Ishikawa (cell line): ENCODE data around the gene KLK11.

ENCODE experiments used
- CEBPB ChIP-seq: IDR thresholded peaks from 2 replicates; pipeline ENCODE4 v1.6.1; 2012
- CREB1 ChIP-seq: IDR thresholded peaks from 2 replicates; pipeline ENCODE4 v1.6.1; 2012; ENCODE audit warnings: low read depth
- EGR1 ChIP-seq: IDR thresholded peaks from 2 replicates; pipeline ENCODE4 v1.6.1; 2012
- EP300 ChIP-seq: IDR thresholded peaks from 2 replicates; pipeline ENCODE4 v1.6.1; 2012; ENCODE audit warnings: borderline replicate concordance
- FOXM1 ChIP-seq: IDR thresholded peaks from 2 replicates; pipeline ENCODE4 v1.6.1; 2012; ENCODE audit warnings: low read depth, borderline replicate concordance
- NFIC ChIP-seq: IDR thresholded peaks from 2 replicates; pipeline ENCODE4 v1.6.1; 2012
- RAD21 ChIP-seq: IDR thresholded peaks from 2 replicates; pipeline ENCODE4 v1.6.1; 2012; ENCODE audit warnings: low read depth
- TAF1 ChIP-seq: IDR thresholded peaks from 2 replicates; pipeline ENCODE4 v1.6.1; 2012; ENCODE audit warnings: low read depth, mild to moderate bottlenecking
- TCF12 ChIP-seq: IDR thresholded peaks from 2 replicates; pipeline ENCODE4 v1.6.1; 2012; ENCODE audit warnings: low read depth
- TEAD4 ChIP-seq: IDR thresholded peaks from 2 replicates; pipeline ENCODE4 v1.6.1; 2012
- YY1 ChIP-seq: IDR thresholded peaks from 2 replicates; pipeline ENCODE4 v1.6.1; 2012; ENCODE audit warnings: low read depth
- ZBTB7A ChIP-seq: IDR thresholded peaks from 2 replicates; pipeline ENCODE4 v1.6.1; 2012; ENCODE audit warnings: low read depth
- TF ChIP-seq, protein P1 (sequence below): IDR thresholded peaks from 2 replicates; pipeline ENCODE4 v1.6.1; 2012
- TF ChIP-seq, protein P2 (sequence below): IDR thresholded peaks from 2 replicates; pipeline ENCODE4 v1.6.1; 2012
- TF ChIP-seq, protein P3 (sequence below): IDR thresholded peaks from 2 replicates; pipeline ENCODE4 v1.6.1; 2012; ENCODE audit warnings: low read depth, mild to moderate bottlenecking

KLK11 gene

DNA sequence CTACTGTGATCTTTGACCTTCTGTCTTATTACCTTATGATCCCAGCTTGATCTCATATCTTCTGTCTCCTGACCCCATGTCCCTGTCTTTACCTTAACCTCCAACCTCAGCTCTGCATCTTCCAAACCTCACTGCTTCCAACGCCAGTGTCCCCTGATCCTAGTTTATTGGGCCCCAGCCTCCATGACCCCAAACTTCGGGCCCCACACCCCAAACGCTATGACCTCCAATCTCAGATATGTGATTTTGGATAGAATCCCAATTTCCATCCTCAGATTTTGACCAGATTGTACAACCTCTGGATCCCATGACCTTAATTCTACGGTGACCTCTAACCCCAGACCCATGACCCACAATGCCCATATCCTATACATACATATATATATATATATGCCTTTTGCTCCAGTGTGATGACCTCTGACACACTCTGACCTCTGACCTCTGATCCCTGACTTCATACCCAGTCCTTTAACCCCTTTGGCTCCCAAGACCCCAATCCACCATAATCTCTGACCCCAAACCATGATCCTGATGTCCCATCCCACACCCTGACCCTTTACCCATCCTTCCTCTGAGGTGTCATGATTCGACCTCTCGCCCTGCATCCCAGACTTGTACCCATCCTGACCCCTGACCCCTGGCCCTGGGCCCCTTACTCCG is 4.9 kb upstream of the KLK11 start:
- TF ChIP-seq CEBPB (no peak), EGR1 (no peak), TCF12 (no peak), YY1 (no peak), TAF1 (no peak), CREB1 (no peak), RAD21 (no peak), ZBTB7A (no peak), NFIC (no peak), EP300 (no peak), FOXM1 (no peak)
- TF ChIP-seq, protein P1, sequence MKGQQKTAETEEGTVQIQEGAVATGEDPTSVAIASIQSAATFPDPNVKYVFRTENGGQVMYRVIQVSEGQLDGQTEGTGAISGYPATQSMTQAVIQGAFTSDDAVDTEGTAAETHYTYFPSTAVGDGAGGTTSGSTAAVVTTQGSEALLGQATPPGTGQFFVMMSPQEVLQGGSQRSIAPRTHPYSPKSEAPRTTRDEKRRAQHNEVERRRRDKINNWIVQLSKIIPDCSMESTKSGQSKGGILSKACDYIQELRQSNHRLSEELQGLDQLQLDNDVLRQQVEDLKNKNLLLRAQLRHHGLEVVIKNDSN = no peak

DNA sequence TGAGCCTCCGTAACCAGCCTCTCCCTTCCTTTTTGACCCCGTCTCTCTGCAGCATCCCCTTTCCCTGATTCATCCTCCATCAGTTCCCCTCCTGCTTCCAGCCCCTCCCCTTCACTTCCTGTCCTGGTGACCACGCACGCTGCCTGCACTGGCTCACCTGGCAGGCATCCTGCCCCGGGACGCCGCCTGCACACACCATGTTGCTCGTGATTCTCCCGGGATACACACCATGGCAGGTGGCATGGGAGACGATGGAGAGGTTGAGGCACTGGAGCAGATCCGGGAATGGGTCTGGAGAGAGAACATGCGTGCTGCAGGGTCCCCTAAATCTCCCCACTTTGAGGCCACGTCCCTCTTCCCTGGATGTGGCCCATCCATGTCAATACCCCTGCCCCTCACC is 4.2 kb upstream of the KLK11 start:
- TF ChIP-seq CEBPB = no peak
- no peak for TF ChIP-seq ZBTB7A
- no peak for TF ChIP-seq CREB1
- no peak for TF ChIP-seq RAD21
- TF ChIP-seq, protein P1 = no peak
- TF ChIP-seq FOXM1 = no peak
- TF ChIP-seq, protein P2, sequence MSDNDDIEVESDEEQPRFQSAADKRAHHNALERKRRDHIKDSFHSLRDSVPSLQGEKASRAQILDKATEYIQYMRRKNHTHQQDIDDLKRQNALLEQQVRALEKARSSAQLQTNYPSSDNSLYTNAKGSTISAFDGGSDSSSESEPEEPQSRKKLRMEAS = no peak
- TF ChIP-seq TAF1 = no peak
- TF ChIP-seq YY1 = no peak
- no peak for TF ChIP-seq TEAD4
- TF ChIP-seq EGR1 = no peak
- no peak for TF ChIP-seq TCF12
- TF ChIP-seq EP300 = no peak
- TF ChIP-seq NFIC = no peak
- TF ChIP-seq, protein P3, sequence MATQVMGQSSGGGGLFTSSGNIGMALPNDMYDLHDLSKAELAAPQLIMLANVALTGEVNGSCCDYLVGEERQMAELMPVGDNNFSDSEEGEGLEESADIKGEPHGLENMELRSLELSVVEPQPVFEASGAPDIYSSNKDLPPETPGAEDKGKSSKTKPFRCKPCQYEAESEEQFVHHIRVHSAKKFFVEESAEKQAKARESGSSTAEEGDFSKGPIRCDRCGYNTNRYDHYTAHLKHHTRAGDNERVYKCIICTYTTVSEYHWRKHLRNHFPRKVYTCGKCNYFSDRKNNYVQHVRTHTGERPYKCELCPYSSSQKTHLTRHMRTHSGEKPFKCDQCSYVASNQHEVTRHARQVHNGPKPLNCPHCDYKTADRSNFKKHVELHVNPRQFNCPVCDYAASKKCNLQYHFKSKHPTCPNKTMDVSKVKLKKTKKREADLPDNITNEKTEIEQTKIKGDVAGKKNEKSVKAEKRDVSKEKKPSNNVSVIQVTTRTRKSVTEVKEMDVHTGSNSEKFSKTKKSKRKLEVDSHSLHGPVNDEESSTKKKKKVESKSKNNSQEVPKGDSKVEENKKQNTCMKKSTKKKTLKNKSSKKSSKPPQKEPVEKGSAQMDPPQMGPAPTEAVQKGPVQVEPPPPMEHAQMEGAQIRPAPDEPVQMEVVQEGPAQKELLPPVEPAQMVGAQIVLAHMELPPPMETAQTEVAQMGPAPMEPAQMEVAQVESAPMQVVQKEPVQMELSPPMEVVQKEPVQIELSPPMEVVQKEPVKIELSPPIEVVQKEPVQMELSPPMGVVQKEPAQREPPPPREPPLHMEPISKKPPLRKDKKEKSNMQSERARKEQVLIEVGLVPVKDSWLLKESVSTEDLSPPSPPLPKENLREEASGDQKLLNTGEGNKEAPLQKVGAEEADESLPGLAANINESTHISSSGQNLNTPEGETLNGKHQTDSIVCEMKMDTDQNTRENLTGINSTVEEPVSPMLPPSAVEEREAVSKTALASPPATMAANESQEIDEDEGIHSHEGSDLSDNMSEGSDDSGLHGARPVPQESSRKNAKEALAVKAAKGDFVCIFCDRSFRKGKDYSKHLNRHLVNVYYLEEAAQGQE = no peak

DNA sequence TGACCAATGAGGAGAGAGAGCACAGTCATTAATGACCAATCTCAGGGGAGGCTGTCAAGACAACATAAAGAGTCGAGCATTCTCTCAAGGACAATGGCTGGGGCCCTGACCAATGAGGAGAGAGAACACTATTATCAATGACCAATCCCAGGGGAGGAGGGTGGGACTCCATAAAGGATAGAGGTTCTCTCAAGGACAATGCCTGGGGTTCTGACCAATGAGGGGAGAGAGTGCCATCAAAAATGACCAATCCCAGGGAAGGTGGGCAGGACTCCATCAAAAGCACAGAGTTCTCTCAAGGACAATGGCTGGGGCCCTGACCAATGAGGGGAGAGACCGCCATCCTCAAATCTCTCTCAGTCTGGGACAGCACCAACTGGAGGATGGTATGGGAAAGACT is 3.3 kb upstream of the KLK11 start:
- TF ChIP-seq EGR1 = no peak
- no peak for TF ChIP-seq TAF1
- TF ChIP-seq YY1 = no peak
- TF ChIP-seq CREB1 = no peak
- TF ChIP-seq, protein P1 = no peak
- TF ChIP-seq NFIC = no peak
- TF ChIP-seq, protein P3 = no peak
- TF ChIP-seq RAD21 = no peak
- no peak for TF ChIP-seq ZBTB7A
- no peak for TF ChIP-seq CEBPB
- TF ChIP-seq TEAD4 = no peak
- no peak for TF ChIP-seq TCF12

DNA sequence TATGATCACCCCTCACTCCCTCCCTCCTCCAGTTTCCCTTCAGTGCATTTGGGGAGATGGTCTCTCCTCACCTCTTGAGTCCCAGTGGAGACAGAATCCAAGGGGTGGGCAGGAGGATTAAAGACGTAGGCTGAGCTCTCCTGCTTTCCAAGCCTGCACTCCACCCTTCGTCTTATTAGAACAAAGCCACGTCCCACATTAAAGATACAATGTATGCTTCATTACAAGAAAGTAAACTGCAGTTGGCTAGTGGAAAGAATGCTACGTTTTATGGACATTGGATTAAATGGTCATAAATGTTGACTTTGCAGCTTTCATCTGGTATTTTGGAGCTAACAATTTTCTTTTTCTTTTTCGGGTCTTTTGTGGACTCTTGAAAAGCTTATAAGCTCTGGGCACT is 1.5 kb upstream of the KLK11 start:
- TF ChIP-seq, protein P1 = no peak
- TF ChIP-seq, protein P2 = no peak
- no peak for TF ChIP-seq EGR1
- TF ChIP-seq TEAD4 = no peak
- no peak for TF ChIP-seq YY1
- TF ChIP-seq TCF12 = no peak
- TF ChIP-seq CEBPB = no peak
- no peak for TF ChIP-seq ZBTB7A
- TF ChIP-seq, protein P3 = no peak
- TF ChIP-seq FOXM1 = no peak
- TF ChIP-seq RAD21 = no peak
- TF ChIP-seq NFIC = no peak
- TF ChIP-seq EP300 = no peak
- no peak for TF ChIP-seq TAF1
- no peak for TF ChIP-seq CREB1
